HG02884 (cell line): Measurements from ENCODE around the gene MAP3K19.

Experiments
- ATAC-seq: cut with Tn5 transposase; IDR thresholded peaks from one replicate; pipeline ENCODE4 v1.9.1; 2021; ENCODE audit warnings: mild to moderate bottlenecking, moderate library complexity; ENCODE audit not compliant: unreplicated experiment

Gene MAP3K19

GRCh38 chr2:134934150-134934549 is 113.1 kb downstream of the MAP3K19 start:
- ATAC-seq: no peak

- no peak for ATAC-seq
Observed at GRCh38 chr2:134933732-134934131, 113.5 kb downstream of the MAP3K19 start.

GRCh38 chr2:134932864-134933526 is 114.3 kb downstream of the MAP3K19 start:
- no peak for ATAC-seq

- no peak for ATAC-seq
Observed at GRCh38 chr2:134927195-134927594, 120.1 kb downstream of the MAP3K19 start.

GRCh38 chr2:134926231-134926931 is 120.9 kb downstream of the MAP3K19 start:
- ATAC-seq: no peak

GRCh38 chr2:134924912-134925311 is 122.3 kb downstream of the MAP3K19 start:
- ATAC-seq: no peak

GRCh38 chr2:134919341-134920210 is 127.7 kb downstream of the MAP3K19 start:
- no peak for ATAC-seq

- peak; percentile 78 for ATAC-seq
Observed at GRCh38 chr2:134918526-134919340, 128.5 kb downstream of the MAP3K19 start, which contains the start of gene CCNT2. CCNT2 (plus strand) TSS chr2:134918822; CDS start chr2:134918855, 33 bp downstream.

GRCh38 chr2:134917888-134918525 is 129.2 kb downstream of the MAP3K19 start:
- ATAC-seq: peak; percentile 78

GRCh38 chr2:134917360-134917865 is 129.8 kb downstream of the MAP3K19 start:
- no peak for ATAC-seq
